ENCODE data around the gene ANKRD34A.

- no peak for TF ChIP-seq CTCF (conservative IDR thresholded peaks at IDR 0.05 in 1 of 2, IDR thresholded peaks at IDR 0.05 in 1 of 2; ENCODE audit: low read depth in 1 of 2, low read length in 2 of 2)
- TF ChIP-seq EZH2 (IDR thresholded peaks at IDR 0.05; ENCODE audit: low read length, missing control alignments): no peak
Measured at GRCh38 chr1:145958734-145959133, 5.6 kb downstream of the ANKRD34A start.

Data from fibroblast of lung (primary cell).